HEK293T (cell line): ENCODE data around the gene CLK2.
"Not testable (repeated sequence)": the region's sequence is repeated elsewhere in the genome, so short reads cannot be mapped to it uniquely, and the experiment has no call there.

Source experiments
- CTCF ChIA-PET: fragments of 350-600 bp; formaldehyde crosslinking; extraction: SDS; loops from one replicate; lab custom pipeline; 2021; ENCODE audit warnings: antibody characterized with exemption, inconsistent platforms; lab: Yijun Ruan, JAX
- POLR2A ChIA-PET: fragments of 350-600 bp; formaldehyde crosslinking; extraction: SDS; loops from one replicate; lab custom pipeline; 2020; ENCODE audit warnings: antibody characterized with exemption, inconsistent platforms; lab: Yijun Ruan, JAX
- DNase-seq: peaks from one replicate; pipeline ENCODE4 v3.0.0; 2012; ENCODE audit warnings: mixed read lengths; ENCODE audit errors: extremely low spot score
- ARNT ChIP-seq: fragments of 450-650 bp; IDR thresholded peaks from 2 replicates; pipeline ENCODE4 v1.6.1; 2017; ENCODE audit warnings: mild to moderate bottlenecking
- BHLHE40 ChIP-seq: fragments of 450-650 bp; IDR thresholded peaks from 2 replicates; pipeline ENCODE4 v1.6.1; 2016; ENCODE audit warnings: mild to moderate bottlenecking, moderate library complexity, borderline replicate concordance
- CTBP1 ChIP-seq: fragments of 450-650 bp; IDR thresholded peaks from 2 replicates; pipeline ENCODE4 v1.6.1; 2016; ENCODE audit warnings: borderline replicate concordance
- ELF4 ChIP-seq: fragments of 450-650 bp; IDR thresholded peaks from 2 replicates; pipeline ENCODE4 v1.6.1; 2017; ENCODE audit warnings: antibody characterized with exemption
- FOXA1 ChIP-seq: fragments of 450-650 bp; IDR thresholded peaks from 2 replicates; pipeline ENCODE4 v1.6.1; 2016; ENCODE audit warnings: mild to moderate bottlenecking
- FOXK2 ChIP-seq: fragments of 450-650 bp; IDR thresholded peaks from 2 replicates; pipeline ENCODE4 v1.6.1; 2016; ENCODE audit warnings: mild to moderate bottlenecking
- FOXM1 ChIP-seq: fragments of 450-650 bp; IDR thresholded peaks from 2 replicates; pipeline ENCODE4 v1.6.1; 2017; ENCODE audit warnings: mild to moderate bottlenecking, borderline replicate concordance
- HDGF ChIP-seq: fragments of 450-650 bp; IDR thresholded peaks from 2 replicates; pipeline ENCODE4 v1.6.1; 2017; ENCODE audit warnings: antibody characterized with exemption, borderline replicate concordance
- L3MBTL2 ChIP-seq: fragments of 450-650 bp; conservative IDR thresholded peaks from 2 replicates; pipeline ENCODE4 v1.6.1; 2016; ENCODE audit warnings: mild to moderate bottlenecking
- LEF1 ChIP-seq: fragments of 450-650 bp; IDR thresholded peaks from 2 replicates; pipeline ENCODE4 v1.6.1; 2017; ENCODE audit warnings: mild to moderate bottlenecking, borderline replicate concordance
- NFRKB ChIP-seq: fragments of 450-650 bp; IDR thresholded peaks from 2 replicates; pipeline ENCODE4 v1.6.1; 2016; ENCODE audit warnings: mild to moderate bottlenecking, moderate library complexity
- SP1 ChIP-seq: fragments of 450-650 bp; IDR thresholded peaks from 2 replicates; pipeline ENCODE4 v1.6.1; 2017
- SUZ12 ChIP-seq: fragments of 450-650 bp; IDR thresholded peaks from 2 replicates; pipeline ENCODE4 v1.6.1; 2016; ENCODE audit warnings: mild to moderate bottlenecking
- TARDBP ChIP-seq: fragments of 450-650 bp; IDR thresholded peaks from 2 replicates; pipeline ENCODE4 v1.6.1; 2016
- ZNF384 ChIP-seq: fragments of 450-650 bp; IDR thresholded peaks from 2 replicates; pipeline ENCODE4 v1.6.1; 2016
- TF ChIP-seq, protein P1 (sequence below): fragments of 450-650 bp; IDR thresholded peaks from 2 replicates; pipeline ENCODE4 v1.6.1; 2016

The CLK2 gene

DNA sequence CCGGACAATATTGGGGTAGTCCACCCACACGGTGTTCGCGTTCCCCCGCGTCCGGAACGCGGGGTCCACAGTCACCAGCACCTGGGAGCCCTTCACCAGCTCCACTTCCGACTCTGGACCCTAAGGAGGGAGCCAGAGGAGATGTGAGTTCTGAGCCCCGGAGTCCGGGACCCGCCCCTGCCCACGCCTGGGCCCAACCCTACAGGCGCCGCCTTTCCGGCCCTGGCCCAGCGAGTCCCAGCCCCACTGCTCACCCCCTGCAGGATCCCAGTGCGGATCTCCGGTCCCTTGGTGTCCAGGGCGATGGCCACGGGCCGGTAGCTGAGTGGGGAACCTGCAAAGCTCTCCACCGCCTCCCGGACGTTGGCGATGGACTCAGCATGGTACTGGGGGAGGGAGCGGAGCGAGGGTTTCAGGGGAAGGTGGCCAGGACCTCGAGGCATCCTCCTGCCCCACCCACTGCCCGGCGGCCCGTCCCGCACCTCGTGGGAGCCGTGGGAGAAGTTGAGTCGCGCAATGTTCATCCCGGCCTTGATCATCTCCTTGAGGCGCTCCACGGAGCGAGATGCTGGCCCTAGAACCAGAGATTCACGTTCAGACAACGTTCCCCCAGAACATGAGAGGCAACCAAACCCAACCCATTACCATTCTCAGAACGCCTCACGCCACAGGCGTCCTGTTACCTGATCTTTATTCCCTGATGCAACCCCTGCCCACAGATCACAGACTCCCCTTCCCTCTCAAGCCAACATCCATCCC lies 22.1 kb upstream of the CLK2 start:
- no peak for DNase-seq
- CTCF ChIA-PET: no interaction called here
- POLR2A ChIA-PET: no interaction called here
- TF ChIP-seq FOXM1: no peak

DNA sequence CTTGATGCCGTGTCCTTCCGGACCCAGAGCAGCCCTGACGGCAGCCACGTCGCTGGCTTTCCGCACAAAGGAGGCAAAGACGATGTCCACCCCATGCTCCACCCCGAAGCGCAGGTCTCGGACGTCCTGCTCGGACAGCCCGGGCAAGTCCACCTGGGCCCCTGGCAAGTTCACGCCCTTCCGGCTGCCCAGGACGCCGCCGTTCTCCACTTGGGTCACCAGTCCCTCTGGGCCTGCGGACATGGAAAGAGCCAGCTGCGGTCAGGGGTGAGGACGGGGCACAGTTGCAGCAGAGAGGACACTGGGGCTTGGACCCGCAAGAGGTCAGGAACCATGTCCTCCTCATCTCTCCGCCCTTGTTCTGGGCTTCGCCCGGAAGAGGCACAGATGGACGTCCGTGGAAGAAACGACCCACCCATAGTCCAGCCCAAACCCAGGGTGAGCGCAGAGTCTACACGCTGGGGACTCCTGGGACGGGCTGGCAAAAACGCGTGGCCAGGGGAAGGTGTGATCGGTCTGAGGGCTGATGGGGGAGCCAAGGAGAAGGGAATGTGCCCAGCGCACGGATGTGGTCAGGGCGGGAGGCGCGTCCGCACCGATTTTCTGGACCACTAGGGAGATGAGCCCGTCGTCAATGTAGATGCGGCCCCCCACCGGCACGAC lies 21.3 kb upstream of the CLK2 start:
- ChIA-PET POLR2A (no interaction called here), CTCF (no interaction called here)
- no peak for DNase-seq
- TF ChIP-seq, protein P1, sequence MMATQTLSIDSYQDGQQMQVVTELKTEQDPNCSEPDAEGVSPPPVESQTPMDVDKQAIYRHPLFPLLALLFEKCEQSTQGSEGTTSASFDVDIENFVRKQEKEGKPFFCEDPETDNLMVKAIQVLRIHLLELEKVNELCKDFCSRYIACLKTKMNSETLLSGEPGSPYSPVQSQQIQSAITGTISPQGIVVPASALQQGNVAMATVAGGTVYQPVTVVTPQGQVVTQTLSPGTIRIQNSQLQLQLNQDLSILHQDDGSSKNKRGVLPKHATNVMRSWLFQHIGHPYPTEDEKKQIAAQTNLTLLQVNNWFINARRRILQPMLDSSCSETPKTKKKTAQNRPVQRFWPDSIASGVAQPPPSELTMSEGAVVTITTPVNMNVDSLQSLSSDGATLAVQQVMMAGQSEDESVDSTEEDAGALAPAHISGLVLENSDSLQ: no peak
- no peak for TF ChIP-seq TARDBP
- no peak for TF ChIP-seq FOXK2
- no peak for TF ChIP-seq L3MBTL2
- no peak for TF ChIP-seq SP1
- no peak for TF ChIP-seq ZNF384
- no peak for TF ChIP-seq FOXM1
- no peak for TF ChIP-seq SUZ12
- TF ChIP-seq LEF1: no peak
- TF ChIP-seq ELF4: no peak
- TF ChIP-seq HDGF: no peak

DNA sequence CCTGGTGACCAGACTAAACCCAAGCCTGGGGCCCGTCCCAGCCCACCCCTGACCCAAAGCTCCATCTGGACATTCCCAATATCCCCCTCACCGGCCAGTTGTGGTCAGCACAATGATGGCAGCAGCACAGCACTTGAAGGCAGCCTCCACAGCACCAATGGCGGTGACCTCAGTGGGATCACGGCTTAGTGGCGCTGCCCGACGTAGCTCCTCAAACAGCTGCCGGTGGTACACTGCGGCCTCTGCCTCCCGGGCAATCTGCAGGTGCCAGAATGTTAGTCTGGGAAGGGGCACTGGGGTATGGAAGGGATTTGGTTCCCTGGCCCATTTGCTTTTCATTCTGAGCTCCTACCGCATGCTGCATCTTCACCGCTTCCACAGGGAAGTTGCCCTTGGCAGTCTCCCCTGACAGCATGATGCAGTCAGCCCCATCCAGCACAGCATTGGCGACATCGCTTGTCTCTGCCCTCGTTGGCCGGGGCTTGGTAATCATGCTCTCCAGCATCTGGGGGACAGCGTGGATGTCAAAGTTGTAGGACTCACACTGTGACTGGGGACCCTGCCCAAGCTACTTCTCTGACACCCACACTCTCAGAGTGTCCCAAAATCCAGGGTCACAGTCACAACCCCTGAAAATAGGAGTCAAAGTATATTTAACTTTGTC lies 19.9 kb upstream of the CLK2 start:
- ChIA-PET CTCF (interaction anchor here (1.3 to 1.4 kb wide), 2 partner anchors 16 to 42 kb away, joined by 4 to 5 read pairs; partner anchors contain the start of gene HCN3), POLR2A (interaction anchor here (1.0 to 3.3 kb wide), 5 partner anchors 15 to 67 kb away, joined by 3 to 12 read pairs (median 4); partner anchors contain the start of gene CLK2)
- no peak for DNase-seq
- TF ChIP-seq FOXK2 (no peak), TARDBP (no peak), FOXA1 (no peak), ZNF384 (no peak), ARNT (no peak), HDGF (no peak), ELF4 (no peak), SUZ12 (no peak), CTBP1 (no peak), FOXM1 (no peak), BHLHE40 (no peak)
- TF ChIP-seq, protein P1: no peak

DNA sequence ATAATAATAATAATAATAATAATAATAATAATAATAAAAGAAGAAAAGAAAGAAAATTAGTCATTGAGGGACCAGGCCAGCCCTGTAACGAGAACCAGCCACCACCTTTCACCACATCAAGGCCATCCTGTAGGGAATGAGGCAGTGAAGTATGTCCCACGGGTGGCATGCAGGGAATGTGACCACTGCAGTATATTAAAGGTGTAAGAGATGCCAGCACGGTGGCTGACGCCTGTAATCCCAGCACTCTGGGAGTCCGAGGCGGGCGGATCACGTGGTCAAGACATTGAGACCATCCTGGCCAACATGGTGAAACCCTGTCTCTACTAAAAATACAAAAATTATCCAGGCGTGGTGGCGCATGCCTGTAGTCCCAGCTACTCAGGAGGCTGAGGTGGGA lies 17.7 kb upstream of the CLK2 start:
- DNase-seq, CTCF ChIA-PET: not testable (repeated sequence)
- POLR2A ChIA-PET: interaction anchor here (3.3 kb wide), 1 partner anchor 18 kb away, joined by 12 read pairs; the partner anchor contains the start of gene CLK2

DNA sequence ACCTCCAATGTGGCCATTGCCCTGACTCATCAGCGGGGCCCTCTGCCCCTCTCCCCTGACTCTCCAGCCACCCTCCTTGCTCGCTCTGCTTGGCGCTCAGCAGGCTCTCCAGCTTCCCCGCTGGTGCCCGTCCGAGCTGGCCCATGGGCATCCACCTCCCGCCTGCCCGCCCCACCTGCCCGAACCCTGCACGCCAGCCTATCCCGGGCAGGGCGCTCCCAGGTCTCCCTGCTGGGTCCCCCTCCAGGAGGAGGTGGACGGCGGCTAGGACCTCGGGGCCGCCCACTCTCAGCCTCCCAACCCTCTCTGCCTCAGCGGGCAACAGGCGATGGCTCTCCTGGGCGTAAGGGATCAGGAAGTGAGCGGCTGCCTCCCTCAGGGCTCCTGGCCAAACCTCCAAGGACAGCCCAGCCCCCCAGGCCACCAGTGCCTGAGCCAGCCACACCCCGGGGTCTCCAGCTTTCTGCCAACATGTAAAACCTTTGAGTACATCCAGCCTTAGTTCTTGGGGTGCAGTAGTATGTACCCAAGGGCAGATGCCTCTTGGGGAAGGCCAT lies 14.8 kb upstream of the CLK2 start:
- CTCF ChIA-PET: no interaction called here
- POLR2A ChIA-PET: interaction anchor here (0.7 to 2.3 kb wide), 2 partner anchors 11 to 20 kb away, joined by 4 to 7 read pairs; partner anchors contain the start of gene HCN3
- no peak for DNase-seq
- TF ChIP-seq BHLHE40: no peak

DNA sequence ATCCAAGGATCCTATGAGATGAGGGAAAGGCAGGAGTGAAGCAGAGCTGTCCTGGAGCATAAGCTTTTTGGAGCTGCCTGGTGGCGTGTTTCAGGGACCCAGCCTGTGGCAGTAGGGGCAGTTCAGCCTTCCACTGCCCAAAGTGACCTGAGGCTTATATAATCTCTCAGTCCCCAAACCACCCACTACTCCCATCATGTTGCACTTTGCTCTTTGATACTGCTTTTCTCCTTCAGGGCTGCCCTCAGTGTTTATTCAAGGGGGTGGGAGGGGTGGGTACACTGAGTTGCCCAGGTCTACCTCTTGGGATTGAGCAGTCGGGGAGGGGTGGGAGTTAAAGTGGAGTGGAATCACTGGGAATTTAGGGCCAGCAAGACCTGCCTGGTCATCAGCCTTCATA lies 13.2 kb upstream of the CLK2 start:
- ChIA-PET CTCF (interaction anchor here (1.6 kb wide), 1 partner anchor 36 kb away, joined by 7 read pairs; no protein-coding TSS in a partner anchor), POLR2A (interaction anchor here (0.6 to 2.3 kb wide), 4 partner anchors 10 to 42 kb away, joined by 3 to 11 read pairs (median 6); partner anchors contain the start of genes CLK2, HCN3 and SCAMP3)
- no peak for TF ChIP-seq SUZ12
- TF ChIP-seq HDGF: no peak
- no peak for TF ChIP-seq ZNF384
- TF ChIP-seq TARDBP: no peak
- TF ChIP-seq ARNT: no peak
- TF ChIP-seq BHLHE40: no peak
- no peak for DNase-seq

DNA sequence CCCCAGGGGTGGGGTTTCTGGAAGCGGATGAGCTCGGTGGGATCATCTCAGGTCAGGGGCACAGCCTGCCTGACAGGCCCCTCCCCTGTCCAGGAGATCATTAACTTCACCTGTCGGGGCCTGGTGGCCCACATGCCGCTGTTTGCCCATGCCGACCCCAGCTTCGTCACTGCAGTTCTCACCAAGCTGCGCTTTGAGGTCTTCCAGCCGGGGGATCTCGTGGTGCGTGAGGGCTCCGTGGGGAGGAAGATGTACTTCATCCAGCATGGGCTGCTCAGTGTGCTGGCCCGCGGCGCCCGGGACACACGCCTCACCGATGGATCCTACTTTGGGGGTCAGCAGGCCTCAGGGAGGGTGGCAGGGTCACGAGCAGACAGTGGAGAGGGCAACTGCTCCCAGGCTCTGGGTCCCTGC lies 12.3 kb upstream of the CLK2 start:
- POLR2A ChIA-PET: interaction anchor here (2.1 kb wide), 1 partner anchor 12 kb away, joined by 11 read pairs; the partner anchor contains the start of gene CLK2
- TF ChIP-seq FOXA1 (no peak), LEF1 (no peak), ELF4 (no peak), L3MBTL2 (no peak), ARNT (no peak), FOXM1 (no peak), SP1 (no peak), ZNF384 (no peak), SUZ12 (no peak), FOXK2 (no peak), HDGF (no peak), NFRKB (no peak), CTBP1 (no peak), TARDBP (no peak), BHLHE40 (no peak)
- TF ChIP-seq, protein P1: no peak
- no peak for DNase-seq
- CTCF ChIA-PET: interaction anchor here (1.0 to 1.6 kb wide), 2 partner anchors 12 to 35 kb away, joined by 4 to 7 read pairs; no protein-coding TSS in a partner anchor
